HCT116 (cell line): ENCODE data around the gene SLC5A2. TPM values are rescaled to one million over a fixed set of nuclear protein-coding genes. Genes with fewer than 3 reads are reported as not detected.
"Not testable (repeated sequence)": the region's sequence is repeated elsewhere in the genome, so short reads cannot be mapped to it uniquely, and the experiment has no call there.

ENCODE experiments used
- ATAC-seq: fragments of 200-7000 bp; cut with Tn5 transposase; 2 replicates; pipeline ENCODE4 v1.9.1; 2020; ENCODE audit warnings: mild to moderate bottlenecking, moderate library complexity
- BruUV-seq: library from RNA; stranded (reverse); fragments of 400-500 nt; replicated peaks from 2 replicates; lab custom pipeline; 2021; lab: Mats Ljungman, UMichigan
- CTCF ChIA-PET: fragments of 300-600 bp; sonication (Branson Sonifier 250); formaldehyde crosslinking; loops from one replicate; lab custom pipeline; 2021; ENCODE audit warnings: antibody characterized with exemption; lab: Charles Lee
- POLR2A ChIA-PET: fragments of 300-600, 350-600 bp; sonication (Branson Sonifier 250); formaldehyde crosslinking; loops from one replicate; lab custom pipeline; 2021; ENCODE audit warnings: antibody characterized with exemption; lab: Charles Lee
- RAD21 ChIA-PET, 2 experiments: fragments of 300-600 bp; sonication (Branson Sonifier 250); formaldehyde crosslinking; loops; one replicate each; lab custom pipeline; 2023; ENCODE audit warnings: low total read pairs in 2 of 2; ENCODE audit not compliant: uncharacterized antibody in 2 of 2, unreplicated experiment in 2 of 2, low non-redundant PET in 1 of 2; lab: Charles Lee
- DNase-seq: peaks from one replicate; pipeline ENCODE4 v3.0.0-alpha.2; 2010; ENCODE audit warnings: low read depth, low spot score
- H2AFZ ChIP-seq: fragments of 200-600 bp; shearing (Covaris generic), sonication (generic); 2 replicates; pipeline ENCODE4 v1.6.1; 2017; ENCODE audit warnings: low read depth, mixed run types, mixed read lengths, antibody characterized with exemption, low read length; ENCODE audit not compliant: poor library complexity, severe bottlenecking
- H3K27ac ChIP-seq: 2 replicates; pipeline ENCODE4 v1.5.1; 2012; ENCODE audit warnings: low read depth, low read length
- H3K27me3 ChIP-seq: fragments of 200-600 bp; sonication (generic); 2 replicates; pipeline ENCODE4 v1.6.1; 2016; ENCODE audit warnings: mixed run types, low read length, mixed read lengths; ENCODE audit not compliant: insufficient read depth
- H3K36me3 ChIP-seq, 2 experiments: fragments of 200-500 bp in 1 of 2; fragments of 200-600 bp in 1 of 2; sonication (Bioruptor generic) in 1 of 2; sonication (generic) in 1 of 2; 2 replicates each; pipeline versions ENCODE4 v1.5.1 to v1.6.1; 2014 to 2016; ENCODE audit warnings: low read length in 2 of 2, inconsistent platforms in 1 of 2, mixed read lengths in 1 of 2, mixed run types in 1 of 2; ENCODE audit not compliant: insufficient read depth in 2 of 2, control insufficient read depth in 1 of 2
- H3K4me1 ChIP-seq, 2 experiments: fragments of 200-600 bp in 1 of 2; sonication (generic) in 1 of 2; 2 replicates each; pipeline versions ENCODE4 v1.5.1 to v1.6.1; 2012 to 2017; ENCODE audit warnings: low read length in 2 of 2, inconsistent platforms in 1 of 2, mild to moderate bottlenecking in 1 of 2, mixed read lengths in 1 of 2, mixed run types in 1 of 2, moderate library complexity in 1 of 2; ENCODE audit not compliant: insufficient read depth in 2 of 2, control insufficient read depth in 1 of 2
- H3K4me2 ChIP-seq: fragments of 200-600 bp; sonication (generic); 2 replicates; pipeline ENCODE4 v1.6.1; 2017; ENCODE audit warnings: mixed run types, low read length, mixed read lengths
- H3K4me3 ChIP-seq, 2 experiments: fragments of 200-600 bp in 1 of 2; sonication (generic) in 1 of 2; replicated peaks in 1 of 2; 2 replicates each; pipeline ENCODE4 v1.5.1; 2011 to 2016; ENCODE audit warnings: low read length in 2 of 2, control low read depth in 1 of 2, low read depth in 1 of 2, mild to moderate bottlenecking in 1 of 2, mixed read lengths in 1 of 2, mixed run types in 1 of 2
- H3K79me2 ChIP-seq: fragments of 200-600 bp; sonication (generic); 2 replicates; pipeline ENCODE4 v1.6.1; 2017; ENCODE audit warnings: mild to moderate bottlenecking, mixed run types, low read length, moderate library complexity, mixed read lengths; ENCODE audit not compliant: insufficient read depth
- H3K9ac ChIP-seq: fragments of 200-600 bp; sonication (generic); 2 replicates; pipeline ENCODE4 v1.6.1; 2016; ENCODE audit warnings: low read length, mixed read lengths
- H3K9me2 ChIP-seq: fragments of 200-600 bp; sonication (generic), shearing (Covaris generic); 2 replicates; pipeline ENCODE4 v1.6.1; 2017; ENCODE audit warnings: mixed run types, mild to moderate bottlenecking, moderate library complexity; ENCODE audit not compliant: insufficient read depth
- H3K9me3 ChIP-seq, 2 experiments: fragments of 200-500 bp in 1 of 2; fragments of 200-600 bp in 1 of 2; sonication (Bioruptor generic) in 1 of 2; sonication (generic) in 1 of 2; 2 replicates each; pipeline ENCODE4 v1.6.1; 2014 to 2017; ENCODE audit warnings: low read length in 2 of 2, mixed read lengths in 2 of 2, inconsistent platforms in 1 of 2, low read depth in 1 of 2, mild to moderate bottlenecking in 1 of 2, mixed run types in 1 of 2, moderate library complexity in 1 of 2; ENCODE audit not compliant: control insufficient read depth in 1 of 2, insufficient read depth in 1 of 2
- H4K20me1 ChIP-seq: fragments of 200-600 bp; sonication (generic), shearing (Covaris generic); 2 replicates; pipeline ENCODE4 v1.6.1; 2017; ENCODE audit warnings: mixed run types, mild to moderate bottlenecking, moderate library complexity; ENCODE audit not compliant: insufficient read depth
- CBX3 ChIP-seq: IDR thresholded peaks from 2 replicates; pipeline ENCODE4 v1.6.1; 2012; ENCODE audit warnings: low read depth
- CEBPB ChIP-seq: IDR thresholded peaks from 2 replicates; pipeline ENCODE4 v1.6.1; 2012; ENCODE audit warnings: low read depth
- EGR1 ChIP-seq: IDR thresholded peaks from 2 replicates; pipeline ENCODE4 v1.6.1; 2012; ENCODE audit warnings: low read depth
- ELF1 ChIP-seq: IDR thresholded peaks from 2 replicates; pipeline ENCODE4 v1.6.1; 2012; ENCODE audit warnings: low read depth, borderline replicate concordance
- EZH2 ChIP-seq: fragments of 200-600 bp; sonication (generic); IDR thresholded peaks from 2 replicates; pipeline ENCODE4 v1.6.1; 2017; ENCODE audit warnings: antibody characterized with exemption, mixed run types
- EZH2phosphoT487 ChIP-seq: fragments of 200-600 bp; IDR thresholded peaks from 2 replicates; pipeline ENCODE4 v1.6.1; 2018; ENCODE audit warnings: antibody characterized with exemption, borderline replicate concordance
- JUND ChIP-seq: IDR thresholded peaks from 2 replicates; pipeline ENCODE4 v1.6.1; 2012
- POLR2A ChIP-seq: IDR thresholded peaks from 2 replicates; pipeline ENCODE4 v1.7.0; 2011; ENCODE audit warnings: borderline replicate concordance; ENCODE audit not compliant: insufficient read depth, insufficient read length; ENCODE audit errors: extremely low read depth
- POLR2AphosphoS5 ChIP-seq: IDR thresholded peaks from 2 replicates; pipeline ENCODE4 v1.6.1; 2011; ENCODE audit warnings: mild to moderate bottlenecking, low read depth, low read length, moderate library complexity
- RAD21 ChIP-seq: IDR thresholded peaks from 2 replicates; pipeline ENCODE4 v1.6.1; 2012; ENCODE audit warnings: low read depth, mild to moderate bottlenecking
- SP1 ChIP-seq: IDR thresholded peaks from 2 replicates; pipeline ENCODE4 v1.6.1; 2012; ENCODE audit warnings: low read depth
- YY1 ChIP-seq: IDR thresholded peaks from 2 replicates; pipeline ENCODE4 v1.6.1; 2011; ENCODE audit warnings: low read length, low read depth, moderate library complexity, mild to moderate bottlenecking; ENCODE audit not compliant: insufficient replicate concordance; ENCODE audit errors: extremely low read depth
- ZFX ChIP-seq: fragments of 450-650 bp; IDR thresholded peaks from 2 replicates; pipeline ENCODE4 v1.6.1; 2017
- intact Hi-C: fragments of 100-400 bp; cut with micrococcal nuclease; formaldehyde crosslinking; loops from 2 replicates; pipeline ENCODE4 v1.10.0; 2022
- total RNA-seq: library from RNA; stranded (reverse); gene quantifications from one replicate; pipeline ENCODE4 v1.2.1, GENCODE V29; 2021; ENCODE audit not compliant: unreplicated experiment
- TF ChIP-seq, protein P1 (sequence below): IDR thresholded peaks from 2 replicates; pipeline ENCODE4 v1.6.1; 2012
- TF ChIP-seq, protein P2 (sequence below): IDR thresholded peaks from 2 replicates; pipeline ENCODE4 v1.6.1; 2012
- TF ChIP-seq, protein P3 (sequence below): IDR thresholded peaks from 2 replicates; pipeline ENCODE4 v1.6.1; 2012; ENCODE audit warnings: low read depth

SLC5A2 gene
- total RNA-seq, 1 experiment from 2014 or later, result 0.10 TPM

DNA sequence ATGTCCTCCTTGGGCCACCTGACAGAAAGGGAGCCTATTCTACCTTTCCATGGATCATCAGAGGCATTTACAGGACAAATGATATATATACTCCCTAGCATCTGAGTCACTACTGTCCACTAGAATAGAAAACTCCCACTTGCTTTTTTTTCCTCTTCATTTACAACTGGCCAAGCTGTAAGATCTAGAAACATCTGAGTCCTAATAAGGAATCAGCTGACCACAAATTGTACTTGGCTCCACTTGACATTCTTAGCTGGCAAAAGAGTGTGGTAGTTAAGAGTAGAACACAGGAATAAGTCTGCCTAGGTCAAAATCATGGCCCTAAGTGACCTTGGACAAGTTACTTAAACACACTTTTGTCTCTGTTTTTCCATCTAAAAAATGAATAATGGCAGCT lies 20.1 kb downstream of the SLC5A2 start (continued):
- no peak for TF ChIP-seq SP1
- TF ChIP-seq, protein P1, sequence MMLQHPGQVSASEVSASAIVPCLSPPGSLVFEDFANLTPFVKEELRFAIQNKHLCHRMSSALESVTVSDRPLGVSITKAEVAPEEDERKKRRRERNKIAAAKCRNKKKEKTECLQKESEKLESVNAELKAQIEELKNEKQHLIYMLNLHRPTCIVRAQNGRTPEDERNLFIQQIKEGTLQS, result no peak

DNA sequence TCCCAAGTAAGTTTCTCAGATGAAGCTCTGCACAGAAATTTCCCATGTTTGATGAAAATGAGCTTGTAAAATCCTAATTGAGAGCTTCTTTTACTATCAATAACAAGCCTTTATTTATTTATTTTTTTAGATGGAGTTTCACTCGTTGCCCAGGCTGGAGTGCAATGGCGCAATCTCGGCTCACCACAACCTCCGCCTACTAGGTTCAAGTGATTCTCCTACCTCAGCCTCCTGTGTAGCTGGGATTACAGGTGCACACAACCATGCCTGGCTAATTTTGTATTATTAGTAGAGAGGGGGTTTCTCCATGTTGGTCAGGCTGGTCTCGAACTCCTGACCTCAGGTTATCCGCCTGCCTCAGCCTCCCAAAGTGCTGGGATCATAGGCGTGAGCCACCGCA lies 20.6 kb downstream of the SLC5A2 start:
- H3K9me2 ChIP-seq, H3K4me2 ChIP-seq, H3K4me1 ChIP-seq, ATAC-seq, H2AFZ ChIP-seq, POLR2A ChIA-PET, CTCF ChIA-PET, H3K4me3 ChIP-seq, H3K27me3 ChIP-seq, H3K9me3 ChIP-seq, H3K36me3 ChIP-seq, BruUV-seq, H4K20me1 ChIP-seq, DNase-seq, RAD21 ChIA-PET, H3K9ac ChIP-seq, H3K27ac ChIP-seq: not testable (repeated sequence)
- intact Hi-C loops, result loop anchor here (10.0 kb wide), 1 partner anchor 371 kb away; the partner anchor contains the start of gene ZNF267
- peaks cover 16% of the 10 kb centered on the region for H3K79me2 ChIP-seq

DNA sequence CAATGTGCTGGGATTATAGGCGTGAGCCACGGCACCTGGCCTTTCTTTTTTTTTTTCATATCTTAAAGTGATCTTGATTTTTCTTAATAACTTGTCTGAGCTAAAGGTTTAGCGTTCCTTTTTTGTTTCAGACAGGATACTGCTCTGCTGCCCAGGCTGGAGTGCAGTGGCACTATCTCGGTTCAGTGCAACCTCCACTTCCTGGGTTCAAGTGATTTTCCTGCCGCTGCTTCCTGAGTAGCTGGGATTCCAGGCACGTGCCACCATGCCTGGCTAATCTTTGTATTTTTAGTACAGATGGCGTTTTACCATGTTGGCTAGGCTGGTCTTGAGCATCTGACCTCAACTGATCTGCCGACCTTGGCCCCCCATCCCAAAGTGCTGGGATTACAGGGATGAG lies 21.2 kb downstream of the SLC5A2 start:
- no peaks in the 10 kb centered on the region for H3K9me3 ChIP-seq
- no peak for ATAC-seq
- no peak overlapping the region for H3K4me2 ChIP-seq
- ChIA-PET POLR2A (no interaction called here), CTCF (no interaction called here), RAD21 (no interaction called here)
- H3K36me3 ChIP-seq, result peaks cover 3 to 4% of the 10 kb centered on the region in 2 experiments; a peak in 2 of 4 replicates
- H3K4me1 ChIP-seq, result peaks cover 8 to 12% of the 10 kb centered on the region in 2 experiments; a peak in 3 of 4 replicates
- H3K4me3 ChIP-seq, result no peak overlapping the region
- H3K9ac ChIP-seq, result no peak overlapping the region
- H3K27ac ChIP-seq, result no peak overlapping the region
- no TSS peak for BruUV-seq
- intact Hi-C loops, result loop anchor here (10.0 kb wide), 1 partner anchor 371 kb away; the partner anchor contains the start of gene ZNF267
- H3K27me3 ChIP-seq, result no peaks in the 10 kb centered on the region
- no peak for DNase-seq
- TF ChIP-seq, protein P2, sequence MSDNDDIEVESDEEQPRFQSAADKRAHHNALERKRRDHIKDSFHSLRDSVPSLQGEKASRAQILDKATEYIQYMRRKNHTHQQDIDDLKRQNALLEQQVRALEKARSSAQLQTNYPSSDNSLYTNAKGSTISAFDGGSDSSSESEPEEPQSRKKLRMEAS, result no peak
- TF ChIP-seq CEBPB, result no peak
- TF ChIP-seq ZFX, result no peak
- TF ChIP-seq EZH2, result no peak
- no peak for TF ChIP-seq POLR2A
- no peak for TF ChIP-seq EGR1
- TF ChIP-seq, protein P3, sequence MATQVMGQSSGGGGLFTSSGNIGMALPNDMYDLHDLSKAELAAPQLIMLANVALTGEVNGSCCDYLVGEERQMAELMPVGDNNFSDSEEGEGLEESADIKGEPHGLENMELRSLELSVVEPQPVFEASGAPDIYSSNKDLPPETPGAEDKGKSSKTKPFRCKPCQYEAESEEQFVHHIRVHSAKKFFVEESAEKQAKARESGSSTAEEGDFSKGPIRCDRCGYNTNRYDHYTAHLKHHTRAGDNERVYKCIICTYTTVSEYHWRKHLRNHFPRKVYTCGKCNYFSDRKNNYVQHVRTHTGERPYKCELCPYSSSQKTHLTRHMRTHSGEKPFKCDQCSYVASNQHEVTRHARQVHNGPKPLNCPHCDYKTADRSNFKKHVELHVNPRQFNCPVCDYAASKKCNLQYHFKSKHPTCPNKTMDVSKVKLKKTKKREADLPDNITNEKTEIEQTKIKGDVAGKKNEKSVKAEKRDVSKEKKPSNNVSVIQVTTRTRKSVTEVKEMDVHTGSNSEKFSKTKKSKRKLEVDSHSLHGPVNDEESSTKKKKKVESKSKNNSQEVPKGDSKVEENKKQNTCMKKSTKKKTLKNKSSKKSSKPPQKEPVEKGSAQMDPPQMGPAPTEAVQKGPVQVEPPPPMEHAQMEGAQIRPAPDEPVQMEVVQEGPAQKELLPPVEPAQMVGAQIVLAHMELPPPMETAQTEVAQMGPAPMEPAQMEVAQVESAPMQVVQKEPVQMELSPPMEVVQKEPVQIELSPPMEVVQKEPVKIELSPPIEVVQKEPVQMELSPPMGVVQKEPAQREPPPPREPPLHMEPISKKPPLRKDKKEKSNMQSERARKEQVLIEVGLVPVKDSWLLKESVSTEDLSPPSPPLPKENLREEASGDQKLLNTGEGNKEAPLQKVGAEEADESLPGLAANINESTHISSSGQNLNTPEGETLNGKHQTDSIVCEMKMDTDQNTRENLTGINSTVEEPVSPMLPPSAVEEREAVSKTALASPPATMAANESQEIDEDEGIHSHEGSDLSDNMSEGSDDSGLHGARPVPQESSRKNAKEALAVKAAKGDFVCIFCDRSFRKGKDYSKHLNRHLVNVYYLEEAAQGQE, result no peak
- TF ChIP-seq RAD21, result no peak
- no peak for TF ChIP-seq ELF1
- no peak for TF ChIP-seq JUND
- TF ChIP-seq CBX3, result no peak
- no peak for TF ChIP-seq SP1
- TF ChIP-seq YY1, result no peak
- no peak for TF ChIP-seq POLR2AphosphoS5
- no peak for TF ChIP-seq EZH2phosphoT487
- H3K79me2 ChIP-seq, result peaks cover 16% of the 10 kb centered on the region
- no peaks in the 10 kb centered on the region for H4K20me1 ChIP-seq
- H2AFZ ChIP-seq, result no peak overlapping the region
- no peaks in the 10 kb centered on the region for H3K9me2 ChIP-seq
